Uterine smooth muscle cell (primary cell): ENCODE measurements around the gene ALLC. TPM values are rescaled to one million over a fixed set of nuclear protein-coding genes. Genes with fewer than 3 reads are reported as not detected.

Experiments used
- total RNA-seq: library from RNA; depleted of rRNA; stranded (reverse); fragments of >200 nt; gene quantifications from 2 replicates; pipeline ENCODE4 v1.2.3, GENCODE V29; 2014

Gene ALLC
- 0.25 TPM in 1 of 2 replicates, not detected in the other for total RNA-seq

DNA sequence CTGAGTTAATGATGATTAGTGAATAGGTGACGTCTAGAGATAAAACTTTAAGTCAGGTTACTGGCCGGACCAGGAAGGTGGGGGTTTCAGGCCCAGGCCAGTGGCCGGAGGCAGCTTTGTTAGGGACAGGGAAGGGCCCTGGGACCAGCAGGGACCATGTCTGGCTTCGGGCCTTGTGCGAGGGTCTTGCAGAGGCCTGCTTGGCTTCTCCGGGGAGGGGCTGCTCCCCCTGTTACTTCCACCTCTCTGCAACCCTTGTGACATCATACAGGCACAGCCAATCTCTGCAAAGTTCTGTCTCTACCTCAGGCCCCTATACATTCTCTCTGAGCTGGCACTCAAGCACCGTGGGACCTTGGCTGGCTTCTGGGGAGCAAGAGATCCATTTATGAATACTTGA is at the start of gene ALLC:
Gene ALLC, plus strand, starts transcription at position 320 of the 400 bp plus-strand sequence. CDS start 12,958 bp downstream, outside the sequence.

DNA sequence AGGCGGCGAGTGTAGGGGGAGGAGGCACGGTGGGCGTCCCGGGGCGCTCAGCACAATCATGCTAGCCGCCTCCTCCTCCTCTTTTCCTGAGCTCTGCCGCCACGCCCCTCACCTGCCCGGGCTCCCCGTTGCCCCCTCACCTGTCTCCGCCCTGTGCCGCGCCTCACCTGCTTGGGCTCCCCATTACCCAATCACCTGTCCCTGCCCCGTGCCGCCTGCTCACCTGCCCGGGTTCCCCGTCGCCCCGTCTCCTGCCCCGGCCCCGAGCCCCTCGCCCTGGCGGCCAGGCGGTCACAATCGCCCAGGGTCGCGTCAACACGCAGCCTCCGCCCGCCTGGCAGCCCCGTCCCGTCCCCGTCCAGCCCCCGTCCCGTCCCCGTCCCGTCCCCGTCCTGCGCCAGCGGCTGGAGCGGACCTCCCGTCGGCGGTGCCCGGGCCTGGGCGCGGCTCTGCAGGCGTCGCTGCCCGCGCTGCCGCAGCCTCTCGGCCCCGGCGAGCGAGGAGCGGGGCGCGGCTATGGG is 45.3 kb downstream of the ALLC start, which contains the start of gene DCDC2C:
Gene DCDC2C, plus strand, starts transcription at position 340 of the 521 bp plus-strand sequence. Its CDS starts 177 bp downstream, at position 517.

Other genes with a start within 250 kb of the ALLC start
- gene ADI1, start 138.7 kb upstream of the ALLC start, total RNA-seq: 34.6 and 35.6 TPM in 2 replicates
- gene RNASEH1, start 99.9 kb upstream of the ALLC start, total RNA-seq: 43.1 and 56.1 TPM in 2 replicates
- gene RPS7, start 82.9 kb upstream of the ALLC start, total RNA-seq: 1,498 and 1,645 TPM in 2 replicates
- under 0.01 TPM in 1 of 2 replicates, not detected in the other for gene COLEC11, start 63.1 kb upstream of the ALLC start, total RNA-seq
- 0.37 TPM in 1 of 2 replicates, not detected in the other for gene DCDC2C, start 45.4 kb downstream of the ALLC start, total RNA-seq